ENCODE data around the gene LIN7B.
A peak's percentile ranks its signal among the peaks of the same experiment; 100 is the strongest.

DNA sequence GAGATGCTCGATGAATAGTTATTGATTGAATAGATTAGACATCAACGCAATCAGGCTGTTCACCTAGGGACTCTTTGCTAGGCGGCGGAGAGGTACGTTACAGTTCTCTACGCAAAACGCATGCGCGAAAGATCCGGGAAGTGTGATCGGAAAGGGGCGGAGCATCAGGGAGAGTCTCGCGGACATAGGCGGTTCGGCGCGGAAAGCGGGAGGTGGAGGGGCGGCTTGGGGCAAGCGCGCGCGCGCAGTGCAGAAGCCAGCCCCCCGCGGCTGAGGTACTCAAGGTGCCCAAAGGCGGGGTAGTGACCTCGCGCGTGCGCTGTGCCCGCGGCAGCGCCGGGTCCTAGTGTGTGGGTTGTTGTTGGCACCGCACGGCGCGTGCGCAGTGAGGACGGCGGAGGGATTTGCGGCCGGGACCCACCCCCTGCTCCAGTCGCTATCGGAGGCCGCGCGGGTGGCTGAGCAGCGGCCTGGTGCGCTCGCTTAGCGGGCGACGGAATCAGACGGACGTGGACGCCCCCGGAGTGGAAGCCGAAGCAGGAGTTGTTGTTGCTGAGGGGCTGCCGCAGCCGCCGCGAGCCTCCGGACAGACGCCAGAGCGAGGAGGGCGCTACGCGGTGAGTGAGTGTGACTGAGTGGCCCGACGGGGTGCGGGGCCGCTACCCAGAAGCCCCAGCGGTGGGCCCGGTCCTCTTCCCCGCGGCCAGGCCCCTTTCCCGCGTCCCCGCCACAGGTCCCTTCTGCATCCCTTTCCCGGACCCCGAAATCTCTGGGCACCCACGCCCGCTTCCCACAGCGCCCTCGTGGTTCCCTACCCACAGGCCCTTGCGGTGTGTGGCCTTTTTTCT is 28.9 kb upstream of the LIN7B start, which contains the start of gene SNRNP70:
- TF ChIP-seq POLR2A (IDR thresholded peaks at IDR 0.05) (peak; percentile 78 to 88), CTCF (IDR thresholded peaks at IDR 0.05) (peak in 3 of 5 experiments; percentile 9 to 61 (median 59)), EP300 (IDR thresholded peaks at IDR 0.05) (peak; percentile 78 to 95)

All from tibial nerve (tissue), 4 donors.